ENCODE results near the gene VAPA.

Gene VAPA

DNA sequence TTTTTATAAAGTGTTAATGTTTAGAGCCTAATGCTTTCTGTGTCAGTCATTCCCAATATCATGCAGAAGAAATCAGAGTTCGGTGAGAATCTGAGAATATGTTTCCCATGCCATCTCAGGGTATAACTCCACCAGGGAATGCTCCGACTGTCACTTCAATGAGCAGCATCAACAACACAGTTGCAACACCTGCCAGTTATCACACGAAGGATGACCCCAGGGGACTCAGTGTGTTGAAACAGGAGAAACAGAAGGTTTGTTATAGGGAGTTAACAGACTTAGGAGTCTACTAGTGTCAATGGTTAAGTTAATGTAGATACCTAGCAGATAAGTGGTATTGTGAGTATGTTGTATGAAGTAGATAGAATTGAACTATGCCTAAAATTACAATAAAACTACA is 31.0 kb downstream of the VAPA start:
- DNase-seq = no peak

DNA sequence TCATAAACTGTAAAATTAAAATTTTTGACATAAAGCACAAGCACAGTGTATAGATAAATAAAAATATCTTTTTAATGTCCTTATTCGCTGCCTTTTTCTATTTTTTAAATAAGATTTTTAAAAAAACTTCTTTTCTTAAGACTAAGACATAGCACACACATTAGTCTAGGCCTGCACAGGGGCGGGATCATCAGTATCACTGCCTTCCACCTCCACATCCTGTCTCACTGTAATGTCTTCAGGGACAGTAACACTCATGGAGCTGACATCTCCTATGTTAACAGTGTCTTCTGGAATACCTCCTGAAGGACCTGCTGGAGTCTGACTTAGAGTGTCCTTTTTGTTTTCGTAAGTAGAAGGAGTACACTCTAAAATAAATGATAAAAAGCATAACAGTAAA is 33.0 kb downstream of the VAPA start:
- no peak for DNase-seq

DNA sequence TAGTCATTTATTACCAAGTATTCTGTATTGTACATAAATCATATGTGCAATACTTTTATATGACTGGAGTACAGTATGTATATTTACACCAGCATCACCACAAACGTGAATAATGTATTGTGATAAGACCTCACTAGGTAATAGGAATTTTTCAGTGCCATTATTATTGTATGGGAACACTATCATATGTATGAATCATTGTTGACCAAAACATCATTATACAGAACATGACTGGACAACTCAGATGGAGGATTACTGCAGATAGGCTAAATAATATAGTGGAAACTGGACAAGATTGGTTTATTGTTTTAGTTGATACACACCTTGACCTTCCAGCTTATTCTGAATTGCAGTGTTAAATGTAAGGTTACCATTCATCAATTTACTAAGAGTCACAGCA is 33.4 kb downstream of the VAPA start:
- DNase-seq = no peak

DNA sequence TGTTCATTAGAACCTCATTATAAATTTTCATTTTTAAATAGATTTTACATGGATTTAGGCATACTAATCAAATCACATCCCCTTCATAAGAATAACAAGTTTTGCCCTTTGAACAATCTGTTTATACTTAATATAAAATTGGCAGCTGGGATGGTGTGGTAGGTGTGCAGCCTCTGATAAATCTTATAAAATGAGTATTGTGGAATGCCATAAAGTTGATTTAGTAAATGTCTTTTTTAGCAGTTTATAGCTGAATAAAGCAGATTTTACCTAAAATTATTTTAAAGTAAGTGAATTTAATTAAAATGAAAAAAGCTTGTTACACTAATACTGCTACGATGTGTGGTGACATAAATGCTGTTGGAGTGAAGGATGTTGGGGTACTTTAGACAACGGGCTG is 35.5 kb downstream of the VAPA start:
- DNase-seq = no peak

DNA sequence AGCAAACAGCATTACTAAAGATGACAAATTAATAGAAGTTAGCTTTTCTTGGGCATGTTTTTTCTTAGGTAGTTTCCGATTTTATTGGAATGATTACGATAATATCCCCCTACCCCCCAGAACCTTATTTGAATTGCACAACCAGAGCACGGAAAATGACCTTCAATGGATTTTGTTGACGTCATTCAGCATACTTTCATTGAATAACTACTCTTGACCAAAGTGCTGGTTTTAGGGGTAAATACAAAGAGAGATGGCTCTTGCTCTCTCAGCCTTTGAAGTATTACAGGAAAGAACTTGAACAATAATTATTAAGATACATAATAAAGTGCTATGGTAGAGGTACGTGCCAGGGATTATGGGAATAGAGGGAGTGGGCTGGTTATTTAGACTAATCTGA is 36.0 kb downstream of the VAPA start:
- DNase-seq = no peak

DNA sequence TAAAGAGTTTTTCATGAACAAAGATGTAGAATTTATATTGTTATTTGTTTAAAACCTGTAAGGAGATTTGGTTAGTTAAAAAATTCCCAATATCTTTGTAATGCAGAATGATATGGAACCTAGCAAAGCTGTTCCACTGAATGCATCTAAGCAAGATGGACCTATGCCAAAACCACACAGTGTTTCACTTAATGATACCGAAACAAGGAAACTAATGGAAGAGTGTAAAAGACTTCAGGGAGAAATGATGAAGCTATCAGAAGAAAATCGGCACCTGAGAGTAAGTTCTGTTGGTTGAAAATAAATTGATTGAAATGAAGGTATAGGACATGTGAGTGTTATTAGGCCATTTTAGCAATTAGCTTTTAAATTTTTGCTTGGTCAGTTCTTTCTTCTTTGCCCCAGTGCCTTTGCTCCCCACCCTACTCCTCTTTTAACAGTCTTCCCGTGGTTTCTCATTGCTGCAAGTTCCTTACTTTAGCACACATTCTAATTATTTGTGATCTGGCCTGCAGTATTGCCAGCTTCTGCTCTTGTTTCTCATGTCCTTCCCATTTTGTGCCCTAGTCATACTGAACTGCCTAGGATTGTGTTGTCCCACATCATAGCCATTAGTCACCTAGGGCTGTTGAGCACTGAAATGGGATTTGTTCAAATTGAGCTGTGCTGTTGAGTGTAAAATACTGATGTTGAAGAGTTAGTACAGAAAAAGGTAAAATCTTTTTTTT is 36.6 kb downstream of the VAPA start:
- no peak for DNase-seq

DNA sequence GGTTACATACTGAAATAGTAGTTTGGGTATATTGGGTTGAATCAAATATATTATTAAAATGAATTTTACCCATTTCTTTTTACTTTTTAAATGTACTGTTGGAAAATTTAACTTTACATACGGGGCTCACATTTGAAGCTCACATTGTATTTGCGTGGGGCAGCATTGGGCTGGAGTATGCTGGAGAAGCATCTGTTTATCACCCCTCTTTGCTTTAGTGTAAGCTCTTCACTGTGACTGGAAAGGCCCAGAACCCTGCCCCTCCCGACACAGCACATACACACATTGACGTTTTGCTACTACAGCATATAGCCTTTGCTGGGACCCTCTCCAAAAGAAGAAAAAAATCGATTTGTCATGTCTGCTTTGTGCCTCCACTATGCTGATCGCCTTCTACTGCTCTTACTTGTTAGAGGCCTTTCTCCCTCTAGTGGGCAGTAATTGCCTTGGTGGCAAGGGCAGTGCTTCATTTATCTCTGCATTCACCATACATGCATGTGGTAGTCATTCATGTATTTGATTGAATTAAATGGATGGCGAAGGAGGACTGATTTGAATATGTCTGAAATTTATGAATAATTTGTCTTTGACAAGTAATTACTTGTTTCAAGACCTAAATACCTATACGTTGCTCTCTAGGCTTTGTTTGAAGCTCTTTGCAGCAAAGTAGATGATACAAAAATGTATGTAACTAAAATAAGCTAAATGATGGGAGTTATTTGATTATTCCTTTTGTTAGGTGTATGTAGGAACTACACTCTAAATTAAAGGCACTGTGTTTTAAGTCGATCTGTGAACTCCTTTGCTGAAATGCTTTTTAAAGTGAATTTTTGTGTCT is 37.4 kb downstream of the VAPA start:
- no peak for DNase-seq

DNA sequence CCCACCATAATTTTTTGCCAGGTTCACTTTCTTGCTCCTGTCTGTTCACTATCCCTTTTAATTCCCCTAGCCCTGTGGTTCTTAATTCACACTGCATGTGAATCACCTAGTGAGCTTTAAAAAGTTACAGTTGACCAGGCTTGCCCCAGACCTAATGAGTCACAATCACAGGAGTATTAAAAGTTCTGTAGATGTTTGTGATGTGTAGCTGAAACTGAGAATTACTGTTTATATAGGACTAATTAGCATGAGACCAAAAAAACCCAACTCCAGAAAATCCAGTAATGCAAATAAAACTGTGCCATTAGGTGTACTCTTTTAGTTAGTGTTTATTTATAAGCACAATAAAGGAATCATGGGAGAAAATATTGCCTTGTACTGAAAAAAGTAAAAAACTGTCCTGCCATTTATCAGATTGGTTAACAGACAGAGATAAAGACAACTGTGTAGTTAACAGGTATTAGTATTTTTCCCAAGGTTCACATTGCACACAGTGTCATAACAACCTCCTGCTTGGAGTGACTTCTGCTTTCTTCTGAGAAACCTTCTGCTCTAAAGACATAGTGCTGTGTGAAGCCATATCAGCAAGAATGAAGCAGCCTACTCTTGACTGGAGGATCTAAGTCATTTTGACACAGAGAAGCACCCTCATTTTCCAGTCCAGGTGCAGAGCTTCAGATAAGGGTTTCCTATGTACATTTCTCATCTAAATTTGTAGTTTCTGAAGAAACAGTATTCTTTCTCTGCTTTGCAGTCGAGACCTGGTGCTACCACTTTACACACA is 39.0 kb downstream of the VAPA start:
- no peak for DNase-seq

DNA sequence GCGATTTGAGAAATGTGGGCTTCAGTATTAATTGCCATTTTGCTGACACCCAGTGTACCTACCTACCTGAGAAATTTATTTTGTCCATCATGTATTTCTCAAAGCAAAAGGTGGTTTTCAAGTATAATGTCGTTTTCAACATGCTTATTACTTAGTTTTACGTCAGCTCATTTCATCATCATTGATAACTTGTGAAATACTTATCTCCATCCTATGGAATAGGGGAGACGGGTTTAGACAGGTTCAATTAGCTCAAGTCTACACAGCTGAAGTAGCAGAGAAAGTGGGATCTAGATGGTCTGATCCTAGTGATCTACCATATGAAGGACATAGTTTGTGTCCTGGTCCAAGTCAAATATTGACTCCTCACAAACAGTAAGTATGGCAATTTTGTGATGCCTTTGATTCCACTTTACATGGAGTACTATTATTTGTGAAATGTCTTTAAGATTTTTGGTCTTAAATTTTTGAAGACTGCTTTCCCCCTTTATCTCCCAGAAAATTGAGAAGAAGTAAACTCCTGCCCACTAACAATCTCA is 45.1 kb downstream of the VAPA start:
- no peak for DNase-seq

DNA sequence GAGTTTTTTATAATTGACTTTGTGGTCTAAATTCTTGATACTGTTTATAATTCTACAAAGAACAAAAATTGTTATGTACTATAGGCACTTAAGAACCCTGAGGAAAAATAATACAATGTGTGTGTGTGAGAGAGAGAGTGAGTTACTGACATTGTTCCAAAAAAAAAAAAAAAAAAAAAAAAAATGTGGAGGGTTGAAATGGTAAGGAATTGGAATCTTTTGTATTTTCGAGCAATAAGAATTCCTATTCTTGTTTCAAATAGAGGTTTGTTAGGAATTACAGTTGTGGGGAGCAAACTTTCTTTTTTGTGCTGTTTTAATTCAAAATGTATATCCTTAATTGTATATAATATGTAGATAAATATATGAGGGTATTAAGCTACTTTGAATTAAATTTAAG is 45.7 kb downstream of the VAPA start:
- no peak for DNase-seq

DNA sequence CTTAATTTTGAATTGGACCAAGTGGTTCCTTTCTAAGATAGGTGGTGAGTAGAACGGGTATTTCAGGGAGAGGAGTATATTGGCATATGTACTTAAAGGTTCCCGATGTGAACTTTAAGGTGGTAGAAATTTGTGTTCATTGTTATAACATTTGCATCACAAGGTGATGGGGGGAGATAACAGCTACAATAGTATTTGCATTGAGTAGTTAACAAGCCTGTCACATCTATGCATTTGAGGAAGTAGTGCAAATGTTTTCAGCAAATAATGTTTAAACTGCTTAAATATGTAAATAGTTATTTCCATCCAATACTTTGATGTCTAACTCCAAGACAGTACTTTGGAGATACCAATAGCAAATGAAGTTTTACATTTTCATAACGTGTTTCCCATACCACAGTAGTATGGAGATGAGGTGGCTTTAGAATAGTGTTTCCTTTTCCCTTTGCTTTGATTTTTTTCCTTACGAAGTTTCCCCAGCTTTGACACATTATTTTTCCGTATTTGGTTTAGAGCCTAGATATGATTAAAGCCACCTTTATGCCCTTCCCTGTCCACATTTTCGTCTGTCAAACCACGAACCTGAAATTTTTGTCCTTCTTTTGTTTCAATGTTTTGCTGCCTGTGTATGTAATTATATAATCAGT is 46.6 kb downstream of the VAPA start:
- DNase-seq = no peak

DNA sequence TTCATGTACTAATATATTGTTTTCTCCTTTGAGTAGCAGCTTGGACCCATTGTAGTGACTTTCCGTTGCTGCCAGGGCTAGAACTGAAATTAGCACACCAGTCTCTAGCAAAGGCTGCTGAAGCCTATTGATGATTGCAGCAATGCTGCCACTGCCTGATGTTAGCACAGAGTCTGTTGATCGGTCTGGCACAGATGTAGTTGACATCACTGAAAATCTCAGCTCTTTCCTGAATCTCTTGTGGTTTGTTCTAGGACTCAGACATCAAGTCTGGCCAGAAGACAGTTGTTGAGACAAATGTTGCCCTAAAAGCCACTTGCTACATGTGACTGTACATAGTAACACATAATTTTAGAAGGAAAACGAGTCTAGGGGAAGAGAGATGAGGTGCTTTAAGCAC is 47.2 kb downstream of the VAPA start:
- DNase-seq = no peak

DNA sequence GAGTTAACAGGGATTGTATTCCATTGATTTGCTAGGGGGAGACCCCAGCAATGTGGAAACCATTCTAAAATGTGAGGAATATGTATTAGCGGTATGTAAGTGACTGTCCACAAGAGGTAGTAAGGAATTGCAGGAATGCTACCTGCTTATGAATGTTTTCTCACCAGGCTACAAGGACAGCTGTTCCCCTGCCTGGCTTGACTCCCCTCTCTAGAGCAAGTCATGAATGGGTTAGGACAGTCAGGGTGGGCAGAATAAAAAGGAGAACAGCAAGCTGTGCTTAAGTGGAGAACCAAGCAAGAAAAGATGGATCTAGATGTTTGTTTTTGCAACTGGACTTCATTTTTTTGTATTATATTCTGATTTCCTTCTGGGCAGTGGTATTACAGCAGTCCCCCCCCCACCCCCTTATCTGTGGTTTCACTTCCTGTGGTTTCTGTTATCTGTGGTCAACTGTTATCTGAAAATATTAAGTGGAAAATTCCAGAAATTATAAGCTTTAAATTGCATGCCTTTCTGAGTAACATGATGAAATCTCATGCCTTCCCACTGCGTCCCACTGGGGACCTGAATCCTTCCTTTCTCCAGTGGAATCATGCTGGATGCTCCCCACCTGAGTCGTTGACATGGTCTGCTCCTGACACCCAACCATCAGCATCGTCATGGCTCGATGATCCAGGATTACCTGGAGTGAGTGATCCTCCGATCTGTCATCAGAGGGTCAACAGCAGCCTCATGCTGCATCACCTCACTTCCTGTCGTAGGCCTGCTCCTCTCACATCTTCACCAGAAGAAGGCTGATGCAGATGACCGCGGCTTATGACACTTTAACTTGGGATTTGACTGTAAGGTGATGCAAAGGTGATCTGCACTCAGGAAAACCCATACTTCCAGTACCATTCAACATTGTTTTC is 52.2 kb downstream of the VAPA start:
- DNase-seq = no peak

DNA sequence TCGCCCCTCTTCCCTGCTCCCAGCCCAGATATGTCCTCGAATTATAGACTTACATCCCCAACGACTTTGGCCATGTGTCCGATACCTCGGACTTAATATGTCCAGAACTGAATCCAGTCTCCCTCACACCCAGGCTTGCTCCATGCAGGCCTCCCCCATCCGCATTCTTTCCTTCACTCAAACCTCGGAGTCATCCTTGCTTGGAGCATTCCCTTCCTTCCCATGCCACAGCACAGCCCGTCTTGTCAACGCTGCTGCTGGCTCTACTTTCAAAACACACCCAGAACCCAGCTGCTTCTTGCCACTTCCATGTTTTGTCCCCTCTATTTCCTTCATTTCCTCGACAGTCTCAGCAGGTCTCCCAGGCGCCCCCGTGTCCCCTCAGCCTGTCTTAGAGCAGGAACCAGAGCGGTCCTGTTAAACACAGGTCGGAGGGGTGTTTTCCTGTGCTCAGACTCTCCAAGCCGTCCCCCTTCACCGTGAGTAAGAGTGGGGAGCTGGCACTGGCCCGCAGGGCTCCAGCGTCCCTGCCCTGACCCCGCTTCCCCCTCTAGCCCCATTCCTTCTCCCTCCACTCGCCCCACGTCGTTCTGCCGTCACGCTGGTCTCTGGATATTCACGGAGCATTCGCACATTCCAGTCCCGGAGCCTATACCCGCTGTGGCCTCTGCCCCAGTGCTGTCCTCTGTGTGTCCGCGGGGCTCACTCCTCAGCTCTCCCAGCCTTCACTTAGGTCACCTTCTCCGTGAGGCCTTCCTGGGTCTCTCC is 54.4 kb downstream of the VAPA start:
- DNase-seq = no peak

DNA sequence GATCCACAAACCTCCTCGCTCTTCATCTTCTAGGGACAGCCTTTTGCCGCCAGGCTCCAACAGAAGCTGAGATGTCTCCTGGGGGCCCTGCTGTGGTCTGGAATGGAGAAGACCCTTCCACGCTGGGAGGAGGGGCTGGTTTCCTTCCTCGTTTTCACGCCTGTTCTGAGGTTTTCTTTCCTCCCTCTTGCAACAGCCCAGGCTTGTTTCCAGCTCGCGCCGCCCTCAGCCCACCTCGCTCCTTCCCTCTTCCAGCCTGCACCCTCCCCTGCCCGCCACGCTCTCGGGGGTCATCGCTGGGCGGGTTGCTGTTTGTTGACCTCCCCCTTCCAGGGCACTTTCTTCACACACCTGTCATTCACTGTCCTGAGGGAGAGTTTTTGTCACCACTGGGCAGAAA is 55.4 kb downstream of the VAPA start:
- no peak for DNase-seq

DNA sequence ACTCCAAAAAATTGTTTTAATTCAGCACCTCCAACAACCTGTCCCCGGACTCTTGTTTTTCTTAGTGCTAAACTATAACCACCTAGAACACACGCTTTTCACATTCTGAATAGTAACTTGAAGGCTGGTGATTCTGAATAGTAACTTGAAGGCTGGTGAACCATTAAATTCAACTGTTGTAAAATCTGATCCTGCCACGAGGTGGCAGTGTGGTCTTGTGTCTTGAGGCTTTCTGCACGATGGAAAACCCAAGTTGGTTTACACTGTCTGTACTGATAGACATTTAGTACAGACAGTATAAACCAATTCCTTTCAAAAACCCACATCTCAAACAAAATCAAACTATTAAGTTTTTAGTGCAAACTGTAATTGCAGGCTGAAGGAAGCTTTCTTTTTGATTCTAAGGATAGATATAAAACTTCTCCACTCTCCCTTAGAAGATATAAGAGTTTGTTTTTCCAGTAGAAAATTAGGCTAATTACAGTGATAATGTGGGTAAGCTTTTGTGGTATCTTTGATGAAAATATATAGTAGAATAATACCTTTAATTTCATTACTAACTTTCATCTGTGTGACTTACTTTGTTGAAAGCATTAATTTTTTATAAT is 57.6 kb downstream of the VAPA start:
- DNase-seq = peak; percentile 83

DNA sequence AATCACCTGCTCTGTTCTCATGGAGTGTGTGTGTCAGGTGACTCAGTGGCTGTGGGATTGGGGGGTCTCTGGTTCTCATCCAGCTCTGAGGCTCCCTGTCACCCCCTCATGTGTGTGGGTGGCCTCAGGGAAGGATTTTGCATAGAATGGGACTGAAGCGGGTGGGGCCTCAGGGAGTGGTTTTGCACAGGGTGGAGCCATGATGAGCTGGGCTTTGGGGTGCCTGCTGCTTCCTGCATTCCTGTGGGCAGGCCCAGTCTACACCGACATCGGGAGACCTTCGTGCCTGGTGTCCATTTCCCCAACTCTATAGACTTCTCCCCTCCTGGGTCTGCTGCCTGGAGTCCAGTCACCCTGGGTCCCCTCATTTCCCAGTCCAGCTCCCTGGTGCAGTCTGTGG is 59.7 kb downstream of the VAPA start:
- DNase-seq = no peak

DNA sequence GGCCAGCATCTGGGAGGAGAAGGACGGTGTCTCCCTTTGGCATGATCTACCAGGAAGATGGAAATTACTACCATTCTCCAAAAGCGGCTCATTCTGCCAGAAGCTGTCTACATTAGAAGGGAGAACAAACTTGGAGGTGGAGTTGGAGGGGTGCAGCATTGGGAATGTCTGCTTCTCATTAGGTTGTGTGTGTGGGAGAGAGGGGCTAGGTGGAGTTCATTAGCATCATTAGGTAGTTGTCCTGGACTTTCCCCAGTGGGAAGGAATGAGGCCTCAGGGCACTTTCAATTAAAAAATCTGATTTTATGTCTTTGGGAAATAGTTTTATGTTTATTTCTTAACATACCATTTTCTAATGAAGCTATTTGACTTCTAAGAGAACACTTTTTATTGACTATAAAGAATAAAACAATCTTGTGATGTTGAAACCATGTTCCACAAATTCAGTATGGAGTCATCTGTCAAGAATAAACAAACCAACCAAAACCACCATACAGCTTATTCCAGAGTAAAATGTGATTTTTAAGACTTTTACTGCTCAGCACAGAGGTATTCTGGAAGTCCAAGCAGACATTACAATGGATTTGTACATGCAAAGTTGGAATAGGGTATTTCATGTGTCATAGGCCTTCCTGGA is 60.6 kb downstream of the VAPA start:
- DNase-seq = no peak

DNA sequence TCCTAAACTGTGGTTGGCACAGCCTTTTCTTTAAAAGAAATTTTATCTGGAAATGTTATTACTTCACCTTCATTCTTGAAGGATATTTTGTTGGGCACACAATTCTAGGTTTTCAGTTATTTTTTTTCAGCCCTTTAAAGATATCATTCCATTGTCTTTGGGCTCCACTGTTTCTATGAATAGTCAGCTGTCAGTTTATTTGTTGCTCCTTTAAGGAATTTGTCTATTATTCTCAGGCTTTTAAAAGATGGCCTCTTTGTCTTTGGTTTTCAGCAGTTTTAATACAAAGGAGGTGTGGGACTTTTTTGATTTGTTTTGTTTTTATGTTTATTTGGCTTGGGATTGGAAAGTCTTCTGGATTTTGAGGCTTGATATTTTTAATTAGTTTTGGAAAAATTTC is 61.8 kb downstream of the VAPA start:
- no peak for DNase-seq

DNA sequence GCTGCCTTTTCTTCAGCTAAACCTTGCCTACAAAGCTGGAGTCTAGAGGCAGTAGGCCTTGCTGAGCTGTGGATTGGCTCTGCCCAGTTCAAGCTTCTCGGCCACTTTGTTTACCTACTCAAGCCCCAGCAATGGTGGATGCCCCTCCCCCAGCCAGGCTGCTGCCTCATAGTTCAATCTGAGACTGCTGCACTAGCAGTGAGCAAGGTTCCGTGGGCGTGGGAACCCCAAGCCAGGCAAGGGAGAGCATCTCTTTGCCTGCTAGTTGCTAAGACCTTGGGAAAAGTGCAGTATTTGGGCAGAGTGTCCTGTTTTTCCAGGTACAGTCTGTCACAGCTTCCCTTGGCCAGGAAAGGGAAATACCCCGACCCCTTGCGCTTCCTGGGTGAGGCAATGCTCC is 68.9 kb downstream of the VAPA start:
- no peak for DNase-seq
